ENCODE results near the gene ABCC11. TPM values are rescaled to one million over a fixed set of nuclear protein-coding genes. Genes with fewer than 3 reads are reported as not detected.
A peak's percentile ranks its signal among the peaks of the same experiment; 100 is the strongest.
"Not testable (repeated sequence)": the region's sequence is repeated elsewhere in the genome, so short reads cannot be mapped to it uniquely, and the experiment has no call there.

ABCC11 gene
- total RNA-seq, 6 donors from 2014 or later: 0.15 to 0.33 (median 0.21) TPM; not detected in 2

GRCh38 chr16:48182979-48183537, 64.3 kb downstream of the ABCC11 start:
- H3K4me1 ChIP-seq: no peaks in the 10 kb centered on the region
- DNase-seq (peak in 1 of 2 donors; percentile 31), ATAC-seq (ENCODE audit: low FRiP score in 2 of 2) (no peak)
- no peaks in the 10 kb centered on the region for H3K27me3 ChIP-seq
- 87 to 94% methylated on average over 8 of the region's 8 CpGs for WGBS, 2 donors
- no peaks in the 10 kb centered on the region for H3K9me3 ChIP-seq
- no peak overlapping the region for H3K27ac ChIP-seq
- H3K4me3 ChIP-seq: no peak overlapping the region
- no peaks in the 10 kb centered on the region for H3K36me3 ChIP-seq
- TF ChIP-seq EP300 (IDR thresholded peaks at IDR 0.05) (no peak), POLR2A (IDR thresholded peaks at IDR 0.05) (no peak), CTCF (IDR thresholded peaks at IDR 0.05) (no peak), POLR2AphosphoS5 (IDR thresholded peaks at IDR 0.05) (no peak)

GRCh38 chr16:48181746-48182520, 65.4 kb downstream of the ABCC11 start:
- 67 to 79% methylated on average over 8 to 14 of the region's 14 CpGs for WGBS, 2 donors
- H3K9me3 ChIP-seq; H3K4me3 ChIP-seq; H3K4me1 ChIP-seq; H3K27me3 ChIP-seq; ATAC-seq (ENCODE audit: low FRiP score in 2 of 2); DNase-seq; H3K36me3 ChIP-seq; H3K27ac ChIP-seq: not testable (repeated sequence)

GRCh38 chr16:48180868-48181480, 66.4 kb downstream of the ABCC11 start:
- no peaks in the 10 kb centered on the region for H3K9me3 ChIP-seq
- H3K4me1 ChIP-seq: no peaks in the 10 kb centered on the region
- TF ChIP-seq POLR2A (IDR thresholded peaks at IDR 0.05) (no peak), POLR2AphosphoS5 (IDR thresholded peaks at IDR 0.05) (no peak), EP300 (IDR thresholded peaks at IDR 0.05) (no peak), CTCF (IDR thresholded peaks at IDR 0.05) (no peak)
- H3K36me3 ChIP-seq: no peaks in the 10 kb centered on the region
- peak in 1 of 2 donors; percentile 29 for ATAC-seq (ENCODE audit: low FRiP score in 2 of 2)
- no peak overlapping the region for H3K4me3 ChIP-seq
- no peak for DNase-seq
- WGBS, 2 donors: 86 to 92% methylated on average over 9 of the region's 9 CpGs
- no peaks in the 10 kb centered on the region for H3K27me3 ChIP-seq
- no peak overlapping the region for H3K27ac ChIP-seq

GRCh38 chr16:48176635-48177408, 70.5 kb downstream of the ABCC11 start:
- Histone ChIP-seq H3K9me3 (no peaks in the 10 kb centered on the region), H3K27ac (no peak overlapping the region), H3K4me3 (no peak overlapping the region), H3K27me3 (no peaks in the 10 kb centered on the region), H3K36me3 (no peaks in the 10 kb centered on the region), H3K4me1 (no peaks in the 10 kb centered on the region)
- WGBS, 2 donors: 84 to 89% methylated on average over 20 of the region's 20 CpGs
- ATAC-seq (ENCODE audit: low FRiP score in 2 of 2) (no peak), DNase-seq (peak in 1 of 2 donors; percentile 51)
- TF ChIP-seq POLR2A (IDR thresholded peaks at IDR 0.05) (no peak), EP300 (IDR thresholded peaks at IDR 0.05) (no peak), POLR2AphosphoS5 (IDR thresholded peaks at IDR 0.05) (no peak)

GRCh38 chr16:48173889-48174288, 73.5 kb downstream of the ABCC11 start:
- ATAC-seq (ENCODE audit: low FRiP score in 2 of 2): no peak

More at GRCh38 chr16:48173889-48174288, 73.5 kb downstream of the ABCC11 start:
- Histone ChIP-seq H3K4me1 (no peaks in the 10 kb centered on the region), H3K36me3 (no peaks in the 10 kb centered on the region), H3K4me3 (no peak overlapping the region), H3K9me3 (no peaks in the 10 kb centered on the region), H3K27ac (no peak overlapping the region), H3K27me3 (no peaks in the 10 kb centered on the region)
- TF ChIP-seq POLR2A (IDR thresholded peaks at IDR 0.05): no peak
- no peak for TF ChIP-seq CTCF (IDR thresholded peaks at IDR 0.05)
- no peak for TF ChIP-seq EP300 (IDR thresholded peaks at IDR 0.05)
- no peak for TF ChIP-seq POLR2AphosphoS5 (IDR thresholded peaks at IDR 0.05)
- DNase-seq: no peak
- 76 to 82% methylated on average over 1 of the region's 1 CpG for WGBS, 2 donors
